Measurements from ENCODE around the gene RPS15A. TPM values are rescaled to one million over a fixed set of nuclear protein-coding genes. Genes with fewer than 3 reads are reported as not detected.

The RPS15A gene
- total RNA-seq, 4 donors from 2014 or later: 785 to 3,002 (median 2,111) TPM

DNA sequence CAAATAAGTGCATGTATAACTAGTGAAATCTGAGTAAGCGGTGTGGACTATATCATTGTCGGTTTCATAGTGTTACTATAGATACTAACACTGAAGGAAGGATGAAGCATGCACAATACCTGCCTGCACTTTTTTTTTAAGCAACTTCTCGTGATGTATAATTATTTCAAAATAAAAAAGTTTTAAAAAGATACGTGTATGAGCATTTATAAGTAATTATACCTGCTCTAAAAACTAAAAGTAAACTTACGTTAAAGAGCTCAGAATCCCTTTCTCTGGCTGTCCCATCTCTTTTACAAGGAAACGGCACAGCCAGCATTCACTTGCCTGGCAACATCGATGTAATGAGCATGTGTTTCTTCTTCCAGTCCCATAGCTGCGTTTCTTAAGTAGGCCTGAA lies 42.5 kb upstream of the RPS15A start:
- Histone ChIP-seq H3K4me3 (no peak overlapping the region), H3K27ac (no peak overlapping the region), H3K9me3 (no peaks in the 10 kb centered on the region), H3K36me3 (peaks cover 19 to 100% of the 10 kb centered on the region in 2 donors), H3K4me1 (no peaks in the 10 kb centered on the region), H3K27me3 (no peaks in the 10 kb centered on the region)
- no peak for ATAC-seq
- 83% methylated on average over 8 of the region's 8 CpGs for WGBS, 2 donors (ENCODE audit: low coverage in 1 of 2)
- no peak for TF ChIP-seq POLR2AphosphoS5 (IDR thresholded peaks at IDR 0.05)
- TF ChIP-seq, protein P1, sequence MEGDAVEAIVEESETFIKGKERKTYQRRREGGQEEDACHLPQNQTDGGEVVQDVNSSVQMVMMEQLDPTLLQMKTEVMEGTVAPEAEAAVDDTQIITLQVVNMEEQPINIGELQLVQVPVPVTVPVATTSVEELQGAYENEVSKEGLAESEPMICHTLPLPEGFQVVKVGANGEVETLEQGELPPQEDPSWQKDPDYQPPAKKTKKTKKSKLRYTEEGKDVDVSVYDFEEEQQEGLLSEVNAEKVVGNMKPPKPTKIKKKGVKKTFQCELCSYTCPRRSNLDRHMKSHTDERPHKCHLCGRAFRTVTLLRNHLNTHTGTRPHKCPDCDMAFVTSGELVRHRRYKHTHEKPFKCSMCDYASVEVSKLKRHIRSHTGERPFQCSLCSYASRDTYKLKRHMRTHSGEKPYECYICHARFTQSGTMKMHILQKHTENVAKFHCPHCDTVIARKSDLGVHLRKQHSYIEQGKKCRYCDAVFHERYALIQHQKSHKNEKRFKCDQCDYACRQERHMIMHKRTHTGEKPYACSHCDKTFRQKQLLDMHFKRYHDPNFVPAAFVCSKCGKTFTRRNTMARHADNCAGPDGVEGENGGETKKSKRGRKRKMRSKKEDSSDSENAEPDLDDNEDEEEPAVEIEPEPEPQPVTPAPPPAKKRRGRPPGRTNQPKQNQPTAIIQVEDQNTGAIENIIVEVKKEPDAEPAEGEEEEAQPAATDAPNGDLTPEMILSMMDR (IDR thresholded peaks at IDR 0.05): no peak
- TF ChIP-seq EP300 (IDR thresholded peaks at IDR 0.05): no peak
- TF ChIP-seq POLR2A (IDR thresholded peaks at IDR 0.05): no peak

DNA sequence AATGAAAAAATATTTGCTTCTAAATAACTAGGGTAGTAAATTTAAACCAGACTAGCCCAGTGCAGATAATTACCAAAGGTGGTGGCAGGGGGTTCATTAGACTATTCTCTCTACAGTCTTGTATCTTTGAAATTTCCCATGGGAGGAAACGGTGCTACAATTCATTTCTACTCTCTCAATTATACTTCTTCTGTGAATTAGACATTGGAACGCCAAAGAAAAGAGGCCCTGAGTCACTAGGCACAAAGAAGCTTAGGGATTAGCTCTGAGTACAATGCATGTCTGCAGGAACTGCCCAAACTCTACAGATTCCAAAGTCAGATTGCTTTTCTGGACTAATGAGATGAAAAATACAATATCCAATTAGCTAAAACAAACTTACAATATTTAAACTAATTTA lies 41.9 kb upstream of the RPS15A start:
- Histone ChIP-seq H3K36me3 (peaks cover 19 to 97% of the 10 kb centered on the region in 2 donors), H3K4me1 (no peaks in the 10 kb centered on the region), H3K27me3 (no peaks in the 10 kb centered on the region), H3K4me3 (no peak overlapping the region), H3K9me3 (no peaks in the 10 kb centered on the region), H3K27ac (no peak overlapping the region)
- TF ChIP-seq POLR2AphosphoS5 (IDR thresholded peaks at IDR 0.05): no peak
- no peak for TF ChIP-seq EP300 (IDR thresholded peaks at IDR 0.05)
- TF ChIP-seq, protein P1 (IDR thresholded peaks at IDR 0.05): no peak
- TF ChIP-seq POLR2A (IDR thresholded peaks at IDR 0.05): no peak
- ATAC-seq: no peak
- whole genome bisulfite sequencing, 2 donors (ENCODE audit: low coverage in 1 of 2): 67 to 91% methylated on average over 2 of the region's 2 CpGs

DNA sequence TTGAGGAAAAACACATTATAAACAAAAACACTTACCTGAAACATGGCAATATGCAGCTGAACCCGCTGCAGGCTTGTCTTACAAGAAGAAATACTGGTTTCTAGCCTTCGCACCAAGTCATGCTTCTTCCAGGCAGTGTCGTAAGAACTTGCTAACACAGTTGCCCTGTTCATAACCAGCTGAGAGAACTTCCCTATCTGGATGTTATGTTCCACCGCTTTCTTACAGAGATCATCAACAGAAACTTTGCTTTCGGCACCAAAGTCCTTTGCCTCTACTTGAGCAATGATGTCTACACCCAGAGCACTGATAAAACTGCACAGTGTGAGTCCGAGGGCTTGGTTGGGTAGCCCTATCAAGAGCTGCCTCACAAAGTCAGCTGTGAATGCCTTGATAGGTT lies 39.1 kb upstream of the RPS15A start:
- 90 to 93% methylated on average over 4 to 6 of the region's 6 CpGs for WGBS, 2 donors (ENCODE audit: low coverage in 1 of 2)
- no peak overlapping the region for H3K27ac ChIP-seq
- H3K27me3 ChIP-seq: no peaks in the 10 kb centered on the region
- H3K4me1 ChIP-seq: no peaks in the 10 kb centered on the region
- no peak for ATAC-seq
- no peaks in the 10 kb centered on the region for H3K9me3 ChIP-seq
- TF ChIP-seq, protein P1 (IDR thresholded peaks at IDR 0.05): no peak
- TF ChIP-seq POLR2AphosphoS5 (IDR thresholded peaks at IDR 0.05) (no peak), EP300 (IDR thresholded peaks at IDR 0.05) (no peak), POLR2A (IDR thresholded peaks at IDR 0.05) (no peak)
- peaks cover 12 to 72% of the 10 kb centered on the region in 2 donors for H3K36me3 ChIP-seq
- no peak overlapping the region for H3K4me3 ChIP-seq

DNA sequence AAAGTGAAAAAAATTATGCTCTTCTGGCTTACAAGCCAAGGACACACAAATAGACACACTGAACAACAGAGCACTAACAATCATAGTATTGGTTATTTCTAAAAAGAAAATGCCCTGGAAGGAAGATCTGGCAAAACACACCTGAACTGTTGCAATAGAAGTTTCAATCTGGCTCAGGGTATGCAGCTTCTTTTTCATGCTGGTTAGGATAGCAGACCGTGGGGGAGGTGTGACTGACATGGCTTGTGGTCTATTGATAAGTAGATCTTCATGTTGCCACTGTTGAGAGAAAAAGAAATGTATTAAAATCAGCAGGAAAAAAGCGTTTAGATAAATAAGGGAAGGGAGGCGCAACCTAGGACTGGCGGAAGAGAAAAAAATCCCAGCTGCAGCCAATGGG lies 37.8 kb upstream of the RPS15A start:
- no peak overlapping the region for H3K27ac ChIP-seq
- H3K4me3 ChIP-seq: no peak overlapping the region
- no peaks in the 10 kb centered on the region for H3K4me1 ChIP-seq
- ATAC-seq: no peak
- peaks cover 7 to 59% of the 10 kb centered on the region in 2 donors for H3K36me3 ChIP-seq
- no peaks in the 10 kb centered on the region for H3K9me3 ChIP-seq
- TF ChIP-seq POLR2AphosphoS5 (IDR thresholded peaks at IDR 0.05): no peak
- H3K27me3 ChIP-seq: no peaks in the 10 kb centered on the region
- 82 to 89% methylated on average over 3 to 4 of the region's 4 CpGs for WGBS, 2 donors (ENCODE audit: low coverage in 1 of 2)

DNA sequence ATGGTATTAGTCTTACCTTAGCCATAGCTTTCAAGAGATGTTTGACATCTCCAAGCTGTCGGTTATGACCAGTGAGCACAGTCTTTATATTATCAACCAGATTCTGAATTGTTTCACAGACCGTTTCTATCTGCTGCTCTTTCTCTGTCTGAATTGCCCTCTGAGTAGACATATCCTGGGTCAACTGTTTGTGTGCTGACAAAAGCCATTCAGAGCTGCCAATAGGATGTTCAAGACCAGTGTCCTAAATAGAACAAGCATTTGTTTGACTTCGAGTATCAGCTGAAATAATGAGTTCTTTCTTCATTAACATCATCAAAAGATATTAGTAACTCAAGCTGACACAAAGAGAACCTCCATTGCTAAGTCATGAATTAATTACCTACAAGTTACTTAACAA lies 26.2 kb upstream of the RPS15A start:
- peaks cover 8 to 88% of the 10 kb centered on the region in 2 donors for H3K36me3 ChIP-seq
- TF ChIP-seq, protein P1 (IDR thresholded peaks at IDR 0.05): no peak
- no peak for TF ChIP-seq POLR2AphosphoS5 (IDR thresholded peaks at IDR 0.05)
- TF ChIP-seq POLR2A (IDR thresholded peaks at IDR 0.05): no peak
- no peak for ATAC-seq
- no peaks in the 10 kb centered on the region for H3K4me1 ChIP-seq
- H3K27ac ChIP-seq: no peak overlapping the region
- no peaks in the 10 kb centered on the region for H3K9me3 ChIP-seq
- H3K4me3 ChIP-seq: no peak overlapping the region
- H3K27me3 ChIP-seq: no peaks in the 10 kb centered on the region
- 58 to 61% methylated on average over 3 of the region's 3 CpGs for WGBS, 2 donors (ENCODE audit: low coverage in 1 of 2)
